Subcutaneous adipose tissue (tissue), 4 donors: ENCODE results near the gene IQSEC1. TPM values are rescaled to one million over a fixed set of nuclear protein-coding genes. Genes with fewer than 3 reads are reported as not detected.

ENCODE experiments used
- CTCF ChIP-seq: fragments of 450-650 bp; IDR thresholded peaks from one replicate; pipeline ENCODE4 v1.5.1; 2016; ENCODE audit warnings: low read depth, mild to moderate bottlenecking, control low read depth, antibody characterized with exemption, moderate library complexity
- total RNA-seq, 4 donors: library from RNA; depleted of rRNA; stranded (reverse); fragments of >200 nt; gene quantifications; one replicate each; pipeline ENCODE4 v1.1.0, GENCODE V29; 2016

Gene IQSEC1
- total RNA-seq, 4 donors from 2014 or later: 44.3 to 99.1 (median 51.8) TPM

GRCh38 chr3:12962292-12962691, 110.9 kb downstream of the IQSEC1 start:
- no peak for TF ChIP-seq CTCF

GRCh38 chr3:12961697-12962036, 111.6 kb downstream of the IQSEC1 start:
- TF ChIP-seq CTCF: no peak

- TF ChIP-seq CTCF: no peak
Observed at GRCh38 chr3:12961007-12961696, 112.1 kb downstream of the IQSEC1 start.

GRCh38 chr3:12960497-12960896, 112.7 kb downstream of the IQSEC1 start:
- no peak for TF ChIP-seq CTCF

GRCh38 chr3:12959838-12960378, 113.3 kb downstream of the IQSEC1 start:
- TF ChIP-seq CTCF: no peak

- TF ChIP-seq CTCF: no peak
Observed at GRCh38 chr3:12959410-12959809, 113.8 kb downstream of the IQSEC1 start.

GRCh38 chr3:12957824-12958792, 115.1 kb downstream of the IQSEC1 start:
- no peak for TF ChIP-seq CTCF
